Measurements from ENCODE around the gene HSD17B2.

HSD17B2 gene

GRCh38 chr16:82017911-82018568 is 17.0 kb upstream of the HSD17B2 start:
- Histone ChIP-seq H3K4me1 (ENCODE audit: insufficient read depth, poor library complexity, severe bottlenecking) (no peaks in the 10 kb centered on the region), H3K4me3 (ENCODE audit: severe bottlenecking) (no peak overlapping the region), H3K36me3 (ENCODE audit: low read depth) (no peaks in the 10 kb centered on the region), H3K27ac (ENCODE audit: poor library complexity, severe bottlenecking) (no peak overlapping the region), H3K27me3 (ENCODE audit: insufficient read depth, poor library complexity, severe bottlenecking) (peaks cover 3% of the 10 kb centered on the region), H3K9me3 (ENCODE audit: severe bottlenecking) (no peaks in the 10 kb centered on the region)
- ATAC-seq (ENCODE audit: low read depth) (no peak), DNase-seq (ENCODE audit: low spot score) (no peak)
- TF ChIP-seq CTCF (IDR thresholded peaks at IDR 0.05; ENCODE audit: poor library complexity, severe bottlenecking): no peak

GRCh38 chr16:82019535-82019934 is 15.5 kb upstream of the HSD17B2 start:
- no peaks in the 10 kb centered on the region for H3K9me3 ChIP-seq (ENCODE audit: severe bottlenecking)
- no peak overlapping the region for H3K4me3 ChIP-seq (ENCODE audit: severe bottlenecking)
- no peak for TF ChIP-seq CTCF (IDR thresholded peaks at IDR 0.05; ENCODE audit: poor library complexity, severe bottlenecking)
- peaks cover 3% of the 10 kb centered on the region for H3K27me3 ChIP-seq (ENCODE audit: insufficient read depth, poor library complexity, severe bottlenecking)
- no peak for ATAC-seq (ENCODE audit: low read depth)
- DNase-seq (ENCODE audit: low spot score): no peak
- no peaks in the 10 kb centered on the region for H3K36me3 ChIP-seq (ENCODE audit: low read depth)
- H3K27ac ChIP-seq (ENCODE audit: poor library complexity, severe bottlenecking): no peak overlapping the region
- H3K4me1 ChIP-seq (ENCODE audit: insufficient read depth, poor library complexity, severe bottlenecking): no peaks in the 10 kb centered on the region

- Histone ChIP-seq H3K27ac (ENCODE audit: poor library complexity, severe bottlenecking) (no peak overlapping the region), H3K9me3 (ENCODE audit: severe bottlenecking) (no peaks in the 10 kb centered on the region), H3K4me3 (ENCODE audit: severe bottlenecking) (no peak overlapping the region), H3K27me3 (ENCODE audit: insufficient read depth, poor library complexity, severe bottlenecking) (peaks cover 3% of the 10 kb centered on the region), H3K36me3 (ENCODE audit: low read depth) (no peaks in the 10 kb centered on the region), H3K4me1 (ENCODE audit: insufficient read depth, poor library complexity, severe bottlenecking) (no peaks in the 10 kb centered on the region)
- no peak for TF ChIP-seq CTCF (IDR thresholded peaks at IDR 0.05; ENCODE audit: poor library complexity, severe bottlenecking)
- DNase-seq (ENCODE audit: low spot score): no peak
- no peak for ATAC-seq (ENCODE audit: low read depth)
These were observed 15.0 kb upstream of the HSD17B2 start for GRCh38 chr16:82020051-82020450.

GRCh38 chr16:82023206-82023605 is 11.8 kb upstream of the HSD17B2 start:
- DNase-seq (ENCODE audit: low spot score): no peak

More at GRCh38 chr16:82023206-82023605, 11.8 kb upstream of the HSD17B2 start:
- no peak for TF ChIP-seq CTCF (IDR thresholded peaks at IDR 0.05; ENCODE audit: poor library complexity, severe bottlenecking)
- no peaks in the 10 kb centered on the region for H3K9me3 ChIP-seq (ENCODE audit: severe bottlenecking)
- H3K4me3 ChIP-seq (ENCODE audit: severe bottlenecking): no peak overlapping the region
- peaks cover 3% of the 10 kb centered on the region for H3K27me3 ChIP-seq (ENCODE audit: insufficient read depth, poor library complexity, severe bottlenecking)
- H3K4me1 ChIP-seq (ENCODE audit: insufficient read depth, poor library complexity, severe bottlenecking): peaks cover 10% of the 10 kb centered on the region
- ATAC-seq (ENCODE audit: low read depth): no peak
- H3K36me3 ChIP-seq (ENCODE audit: low read depth): no peaks in the 10 kb centered on the region
- no peak overlapping the region for H3K27ac ChIP-seq (ENCODE audit: poor library complexity, severe bottlenecking)
